H9 (cell line): ENCODE measurements around the gene PRR16. TPM values are rescaled to one million over a fixed set of nuclear protein-coding genes. Genes with fewer than 3 reads are reported as not detected.

Experiments
- DNase-seq: peaks from one replicate; pipeline ENCODE4 v3.0.0-alpha.2; 2017
- H2AFZ ChIP-seq: one replicate; pipeline ENCODE4 v1.6.1; 2013; ENCODE audit warnings: mild to moderate bottlenecking, low read length, control low read depth, moderate library complexity
- H2AK5ac ChIP-seq: 2 replicates; pipeline ENCODE4 v1.6.1; 2013; ENCODE audit warnings: low read length, control low read depth, mixed read lengths; ENCODE audit not compliant: insufficient read length
- H2BK120ac ChIP-seq: one replicate; pipeline ENCODE4 v1.6.1; 2013; ENCODE audit warnings: low read depth, mild to moderate bottlenecking, low read length, control low read depth, inconsistent platforms; ENCODE audit not compliant: poor library complexity, severe bottlenecking
- H2BK12ac ChIP-seq: 2 replicates; pipeline ENCODE4 v1.6.1; 2013; ENCODE audit warnings: low read length, control low read depth, mixed read lengths, low read depth; ENCODE audit not compliant: insufficient read length
- H2BK15ac ChIP-seq: 2 replicates; pipeline ENCODE4 v1.6.1; 2013; ENCODE audit warnings: low read depth, low read length, control low read depth
- H2BK20ac ChIP-seq: one replicate; pipeline ENCODE4 v1.6.1; 2013; ENCODE audit warnings: low read depth, mild to moderate bottlenecking, low read length, control low read depth, inconsistent platforms; ENCODE audit not compliant: poor library complexity, severe bottlenecking
- H2BK5ac ChIP-seq: 2 replicates; pipeline ENCODE4 v1.6.1; 2013; ENCODE audit warnings: low read length, control low read depth, mixed read lengths; ENCODE audit not compliant: insufficient read length
- H3K14ac ChIP-seq: 2 replicates; pipeline ENCODE4 v1.6.1; 2013; ENCODE audit warnings: low read length, control low read depth; ENCODE audit not compliant: insufficient read depth
- H3K18ac ChIP-seq: 2 replicates; pipeline ENCODE4 v1.6.1; 2013; ENCODE audit warnings: low read depth, mild to moderate bottlenecking, mixed read lengths, low read length, control low read depth; ENCODE audit not compliant: insufficient read length
- H3K23ac ChIP-seq: 2 replicates; pipeline ENCODE4 v1.6.1; 2013; ENCODE audit warnings: low read length, control low read depth, mixed read lengths, low read depth; ENCODE audit not compliant: insufficient read length
- H3K23me2 ChIP-seq: 2 replicates; pipeline ENCODE4 v1.6.1; 2013; ENCODE audit warnings: low read depth, mild to moderate bottlenecking, mixed read lengths, low read length, control low read depth; ENCODE audit not compliant: insufficient read length, poor library complexity, severe bottlenecking
- H3K27ac ChIP-seq: 2 replicates; pipeline ENCODE4 v1.5.1; 2013; ENCODE audit warnings: low read length, control low read depth, mixed read lengths, low read depth; ENCODE audit not compliant: insufficient read length
- H3K27me3 ChIP-seq: 2 replicates; pipeline ENCODE4 v1.6.1; 2013; ENCODE audit warnings: low read length, control low read depth, inconsistent platforms; ENCODE audit not compliant: insufficient read depth
- H3K4ac ChIP-seq: 2 replicates; pipeline ENCODE4 v1.6.1; 2013; ENCODE audit warnings: low read depth, mild to moderate bottlenecking, control low read depth, inconsistent platforms, low read length, moderate library complexity
- H3K4me1 ChIP-seq: 2 replicates; pipeline ENCODE4 v1.6.1; 2013; ENCODE audit warnings: low read length, control low read depth, inconsistent platforms; ENCODE audit not compliant: insufficient read depth
- H3K4me2 ChIP-seq: 2 replicates; pipeline ENCODE4 v1.6.1; 2013; ENCODE audit warnings: low read length, control low read depth, mixed read lengths; ENCODE audit not compliant: insufficient read length, insufficient read depth
- H3K56ac ChIP-seq: 2 replicates; pipeline ENCODE4 v1.6.1; 2013; ENCODE audit warnings: low read depth, mild to moderate bottlenecking, mixed read lengths, low read length, control low read depth; ENCODE audit not compliant: insufficient read length
- H3K79me1 ChIP-seq: 2 replicates; pipeline ENCODE4 v1.6.1; 2013; ENCODE audit warnings: low read depth, mild to moderate bottlenecking, moderate library complexity, low read length, control low read depth, inconsistent platforms; ENCODE audit not compliant: insufficient read depth, poor library complexity, severe bottlenecking
- H3K79me2 ChIP-seq: 2 replicates; pipeline ENCODE4 v1.6.1; 2013; ENCODE audit warnings: low read length, control low read depth, inconsistent platforms; ENCODE audit not compliant: insufficient read depth
- H3K9ac ChIP-seq: 2 replicates; pipeline ENCODE4 v1.6.1; 2013; ENCODE audit warnings: low read length, control low read depth, mixed read lengths; ENCODE audit not compliant: insufficient read length; ENCODE audit errors: extremely low read depth
- H3K9me3 ChIP-seq: one replicate; pipeline ENCODE4 v1.6.1; 2013; ENCODE audit warnings: low read depth, low read length, inconsistent platforms; ENCODE audit not compliant: control insufficient read depth
- H3T11ph ChIP-seq: one replicate; pipeline ENCODE4 v1.6.1; 2013; ENCODE audit warnings: mild to moderate bottlenecking, low read length, control low read depth, inconsistent platforms
- H4K20me1 ChIP-seq: one replicate; pipeline ENCODE4 v1.6.1; 2013; ENCODE audit not compliant: control insufficient read depth, insufficient read length, insufficient read depth
- H4K5ac ChIP-seq: 2 replicates; pipeline ENCODE4 v1.6.1; 2013; ENCODE audit warnings: low read depth, mild to moderate bottlenecking, mixed read lengths, low read length, control low read depth; ENCODE audit not compliant: insufficient read length
- H4K8ac ChIP-seq: replicated peaks from 2 replicates; pipeline ENCODE4 v1.6.1; 2013; ENCODE audit warnings: low read length, control low read depth, mixed read lengths, low read depth; ENCODE audit not compliant: insufficient read length
- H4K91ac ChIP-seq: 2 replicates; pipeline ENCODE4 v1.6.1; 2013; ENCODE audit warnings: low read depth, mild to moderate bottlenecking, moderate library complexity, mixed read lengths, low read length, control low read depth; ENCODE audit not compliant: insufficient read length
- H3K27ac Mint-ChIP-seq, 3 experiments: 2 replicates in 2 of 3; 3 replicates in 1 of 3; pipeline ENCODE4 v1.8.0; 2020 to 2021; ENCODE audit warnings: mixed read lengths in 3 of 3, mild to moderate bottlenecking in 1 of 3, moderate library complexity in 1 of 3
- H3K27me3 Mint-ChIP-seq: 2 replicates; pipeline ENCODE4 v1.8.0; 2021; ENCODE audit warnings: low read depth, mild to moderate bottlenecking, moderate library complexity, mixed read lengths
- H3K36me3 Mint-ChIP-seq, 3 experiments: 2 replicates in 2 of 3; 3 replicates in 1 of 3; pipeline ENCODE4 v1.8.0; 2020 to 2021; ENCODE audit warnings: low read depth in 3 of 3, mixed read lengths in 3 of 3; ENCODE audit not compliant: insufficient read depth in 1 of 3
- H3K4me1 Mint-ChIP-seq, 2 experiments: 2 replicates each; pipeline ENCODE4 v1.8.0; 2020; ENCODE audit warnings: mixed read lengths in 2 of 2
- H3K4me3 Mint-ChIP-seq, 2 experiments: 2 replicates in 1 of 2; 3 replicates in 1 of 2; pipeline ENCODE4 v1.8.0; 2020 to 2021; ENCODE audit warnings: mild to moderate bottlenecking in 2 of 2, mixed read lengths in 2 of 2, moderate library complexity in 1 of 2
- H3K9me3 Mint-ChIP-seq, 2 experiments: 2 replicates in 1 of 2; 3 replicates in 1 of 2; pipeline ENCODE4 v1.8.0; 2020; ENCODE audit warnings: mild to moderate bottlenecking in 2 of 2, mixed read lengths in 2 of 2, moderate library complexity in 1 of 2
- CTCF ChIP-seq: fragments of 200-600 bp; sonication (generic); conservative IDR thresholded peaks from 3 replicates; pipeline ENCODE4 v1.8.0; 2021; ENCODE audit warnings: antibody characterized with exemption, mild to moderate bottlenecking
- WGBS: extraction: QIAGEN DNeasy Blood & Tissue Kit; methylation state at CpG from one replicate; pipeline ENCODE4 v1.1.7; 2013; ENCODE audit warnings: missing lambda C conversion rate, low lambda C conversion rate, mixed read lengths; ENCODE audit not compliant: insufficient read length; ENCODE audit errors: extremely low coverage; 5-methylcytosine and 5-hydroxymethylcytosine counted together
- total RNA-seq: library from RNA; stranded (reverse); gene quantifications from 2 replicates; pipeline ENCODE4 v1.2.1, GENCODE V29; 2021

PRR16 gene
- total RNA-seq, 1 experiment from 2014 or later = 0.13 TPM

GRCh38 chr5:120436996-120437395 lies 27.1 kb upstream of the PRR16 start:
- Histone ChIP-seq H3K23me2 (no peaks in the 10 kb centered on the region), H4K20me1 (no peaks in the 10 kb centered on the region), H3T11ph (no peak overlapping the region), H3K79me1 (no peaks in the 10 kb centered on the region), H3K9me3 (no peaks in the 10 kb centered on the region), H3K4me2 (no peak overlapping the region), H4K8ac (no peak overlapping the region), H2BK20ac (no peak overlapping the region), H2AFZ (no peak overlapping the region), H3K4ac (no peak overlapping the region), H3K27ac (no peak overlapping the region), H2BK5ac (no peak overlapping the region), H3K18ac (no peak overlapping the region), H2BK15ac (no peak overlapping the region), H3K23ac (no peak overlapping the region), H3K14ac (no peak overlapping the region), H3K9ac (no peak overlapping the region), H2BK120ac (no peak overlapping the region), H3K79me2 (no peaks in the 10 kb centered on the region), H2BK12ac (no peak overlapping the region), H4K91ac (no peak overlapping the region), H3K4me1 (no peaks in the 10 kb centered on the region), H4K5ac (no peak overlapping the region), H3K56ac (no peak overlapping the region), H3K27me3 (no peaks in the 10 kb centered on the region), H2AK5ac (no peak overlapping the region)
- TF ChIP-seq CTCF = no peak
- Mint-ChIP-seq H3K4me3 (no peak overlapping the region), H3K9me3 (no peaks in the 10 kb centered on the region), H3K27ac (no peak overlapping the region), H3K36me3 (no peaks in the 10 kb centered on the region), H3K4me1 (no peaks in the 10 kb centered on the region), H3K27me3 (no peaks in the 10 kb centered on the region)
- WGBS = no CpG with 5 or more reads among the region's 1 CpG
- DNase-seq = no peak
